Measurements from ENCODE around the gene GPC4. TPM values are rescaled to one million over a fixed set of nuclear protein-coding genes. Genes with fewer than 3 reads are reported as not detected.
A peak's percentile ranks its signal among the peaks of the same experiment; 100 is the strongest.

GPC4 gene
- total and polyA plus RNA-seq, 4 donors = 19.5 to 60.4 (median 29.1) TPM

- 47 to 84% methylated on average over 2 of the region's 2 CpGs for WGBS, 2 donors
- Histone ChIP-seq H3K9me3 (ENCODE audit: control insufficient read depth in 4 of 4, insufficient read depth in 3 of 4, low read length in 3 of 4) (peaks cover 0 to 1% (median 0%) of the 10 kb centered on the region in 4 donors), H3K27ac (ENCODE audit: low read depth in 1 of 2, low read length in 1 of 2) (no peak overlapping the region), H3K9ac (ENCODE audit: insufficient read depth in 1 of 2, low read length in 2 of 2) (no peak overlapping the region), H3K4me1 (ENCODE audit: control insufficient read depth in 5 of 5, insufficient read depth in 5 of 5, low read length in 5 of 5) (peaks cover 0 to 9% (median 0%) of the 10 kb centered on the region in 5 donors), H3K27me3 (ENCODE audit: control insufficient read depth in 3 of 3, insufficient read depth in 3 of 3, low read length in 2 of 3) (peaks cover 6 to 28% (median 13%) of the 10 kb centered on the region in 3 donors), H3K36me3 (ENCODE audit: control insufficient read depth in 4 of 4, insufficient read depth in 4 of 4, low read length in 4 of 4) (no peaks in the 10 kb centered on the region), H3K4me3 (no peak overlapping the region)
- no peak for ATAC-seq (ENCODE audit: insufficient read depth, low FRiP score)
- TF ChIP-seq CTCF (IDR thresholded peaks at IDR 0.05; ENCODE audit: control extremely low read depth, extremely low read depth) = no peak
- peak in 2 of 3 donors; percentile 19 to 36 for DNase-seq
These were observed 40.4 kb downstream of the GPC4 start for GRCh38 chrX:133374874-133375387.

GRCh38 chrX:133373386-133374079 is 41.8 kb downstream of the GPC4 start:
- WGBS, 2 donors = 48 to 65% methylated on average over 2 of the region's 2 CpGs
- Histone ChIP-seq H3K27me3 (ENCODE audit: control insufficient read depth in 3 of 3, insufficient read depth in 3 of 3, low read length in 2 of 3) (peaks cover 0 to 25% (median 8%) of the 10 kb centered on the region in 3 donors), H3K36me3 (ENCODE audit: control insufficient read depth in 4 of 4, insufficient read depth in 4 of 4, low read length in 4 of 4) (no peaks in the 10 kb centered on the region), H3K9ac (ENCODE audit: insufficient read depth in 1 of 2, low read length in 2 of 2) (no peak overlapping the region), H3K9me3 (ENCODE audit: control insufficient read depth in 4 of 4, insufficient read depth in 3 of 4, low read length in 3 of 4) (no peaks in the 10 kb centered on the region), H3K4me1 (ENCODE audit: control insufficient read depth in 5 of 5, insufficient read depth in 5 of 5, low read length in 5 of 5) (peaks cover 0 to 9% (median 0%) of the 10 kb centered on the region in 5 donors), H3K27ac (ENCODE audit: low read depth in 1 of 2, low read length in 1 of 2) (no peak overlapping the region), H3K4me3 (no peak overlapping the region)
- no peak for TF ChIP-seq CTCF (IDR thresholded peaks at IDR 0.05; ENCODE audit: control extremely low read depth, extremely low read depth)
- ATAC-seq (ENCODE audit: insufficient read depth, low FRiP score) (no peak), DNase-seq (no peak)

- H3K9me3 ChIP-seq (ENCODE audit: control insufficient read depth in 4 of 4, insufficient read depth in 3 of 4, low read length in 3 of 4) = no peaks in the 10 kb centered on the region
- ATAC-seq (ENCODE audit: insufficient read depth, low FRiP score) (no peak), DNase-seq (no peak)
- H3K4me3 ChIP-seq = no peak overlapping the region
- 82 to 94% methylated on average over 3 of the region's 3 CpGs for WGBS, 2 donors
- peaks cover 4 to 26% (median 8%) of the 10 kb centered on the region in 3 donors for H3K27me3 ChIP-seq (ENCODE audit: control insufficient read depth in 3 of 3, insufficient read depth in 3 of 3, low read length in 2 of 3)
- no peak for TF ChIP-seq CTCF (IDR thresholded peaks at IDR 0.05; ENCODE audit: control extremely low read depth, extremely low read depth)
- H3K9ac ChIP-seq (ENCODE audit: insufficient read depth in 1 of 2, low read length in 2 of 2) = no peak overlapping the region
- peaks cover 0 to 3% (median 0%) of the 10 kb centered on the region in 5 donors for H3K4me1 ChIP-seq (ENCODE audit: control insufficient read depth in 5 of 5, insufficient read depth in 5 of 5, low read length in 5 of 5)
- H3K36me3 ChIP-seq (ENCODE audit: control insufficient read depth in 4 of 4, insufficient read depth in 4 of 4, low read length in 4 of 4) = no peaks in the 10 kb centered on the region
- H3K27ac ChIP-seq (ENCODE audit: low read depth in 1 of 2, low read length in 1 of 2) = no peak overlapping the region
These were observed 44.5 kb downstream of the GPC4 start for GRCh38 chrX:133370696-133371275.
